GM19239 (cell line): ENCODE measurements around the gene KIAA0930.

Experiments
- DNase-seq: peaks from one replicate; pipeline ENCODE4 v3.0.0; 2011; ENCODE audit warnings: low spot score; ENCODE audit not compliant: insufficient read length
- FAIRE-seq: peaks from 2 replicates; lab custom pipeline; 2011; peaks lifted over from hg19 to GRCh38; lab: Jason Lieb, UNC

The KIAA0930 gene

GRCh38 chr22:45223304-45224117 lies 17.2 kb downstream of the KIAA0930 start:
- DNase-seq (no peak), FAIRE-seq (no peak)

DNA sequence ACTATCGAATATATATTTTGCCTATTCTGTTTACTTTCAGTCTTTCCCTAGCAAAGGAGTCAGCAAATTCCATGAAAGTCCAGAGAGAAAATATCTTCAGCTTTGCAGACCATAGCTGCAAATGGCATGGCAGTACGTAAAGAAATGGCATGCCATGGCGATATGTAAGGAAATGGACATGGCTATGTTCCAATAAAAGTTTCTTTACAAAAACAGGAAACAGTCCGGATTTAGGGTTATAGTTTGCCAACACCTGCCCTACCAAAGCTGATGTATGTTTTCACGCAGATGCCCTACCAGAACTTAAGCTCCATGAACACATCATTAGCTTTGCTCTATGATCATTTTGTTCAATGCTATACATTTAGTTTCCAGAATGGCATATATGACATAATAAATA lies 19.5 kb downstream of the KIAA0930 start:
- DNase-seq (no peak), FAIRE-seq (peak; percentile 51)

GRCh38 chr22:45218976-45219375 lies 21.7 kb downstream of the KIAA0930 start:
- DNase-seq (peak; percentile 41), FAIRE-seq (peak; percentile 98)

GRCh38 chr22:45217806-45218205 lies 22.9 kb downstream of the KIAA0930 start:
- DNase-seq (no peak), FAIRE-seq (no peak)

DNA sequence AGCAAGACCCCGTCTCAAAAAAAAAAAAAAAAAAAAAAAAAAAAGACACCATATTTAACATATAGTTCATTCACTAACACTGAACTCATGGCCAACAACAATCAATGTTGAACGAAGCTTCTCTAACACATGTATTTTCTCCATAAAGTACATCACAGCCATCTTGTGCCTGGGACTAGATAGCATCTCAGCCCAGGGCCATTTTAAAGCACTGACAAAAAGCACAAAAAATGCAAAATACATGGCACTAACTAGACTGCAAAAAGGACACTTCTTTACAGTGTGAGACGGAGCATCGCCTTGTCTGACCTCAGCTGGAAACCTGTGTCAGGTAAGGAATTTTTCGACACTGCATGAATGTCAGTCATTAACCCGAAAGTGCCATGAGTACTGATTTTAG lies 23.3 kb downstream of the KIAA0930 start:
- no peak for FAIRE-seq

DNA sequence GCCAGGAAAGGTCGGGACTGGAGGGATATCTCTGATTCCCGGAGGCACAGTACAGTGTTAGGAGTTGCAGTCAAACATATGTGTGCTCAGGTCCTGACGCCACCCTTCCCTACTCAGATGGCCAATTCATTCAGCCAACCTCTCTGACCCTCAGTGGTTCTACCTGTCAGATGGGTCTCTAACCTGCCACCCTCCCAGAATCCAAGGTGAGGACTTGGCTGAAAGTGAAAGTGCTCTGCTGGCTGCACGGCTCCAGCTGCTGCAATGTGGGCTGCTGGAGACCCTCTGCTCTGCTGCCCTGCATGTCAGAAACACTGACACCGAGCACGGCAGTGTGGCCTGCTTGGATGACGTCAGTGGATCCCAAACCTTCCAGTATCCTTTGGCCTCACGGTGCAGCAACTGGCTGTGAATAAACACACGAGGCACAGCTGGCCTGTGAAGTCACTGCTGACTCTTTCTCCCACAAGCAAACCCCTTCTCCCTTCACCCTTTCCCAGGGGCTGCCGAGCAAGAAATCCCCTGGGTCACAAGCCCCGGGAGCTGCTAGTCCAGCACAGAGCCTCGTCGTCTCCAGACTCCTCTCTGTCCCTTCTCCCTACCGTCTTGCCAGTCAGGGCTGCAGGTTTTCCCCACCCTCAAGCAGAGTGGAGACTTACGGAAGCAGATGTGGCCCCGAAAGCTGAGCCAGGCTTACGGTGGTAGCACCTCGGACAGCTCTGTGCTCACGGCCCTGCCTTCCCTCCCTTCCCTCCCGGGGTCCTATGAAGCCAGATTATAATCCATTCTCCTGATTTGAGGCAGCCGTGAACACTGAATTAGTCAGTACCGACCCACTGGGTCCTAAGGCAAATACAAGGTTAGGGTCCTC lies 24.3 kb downstream of the KIAA0930 start:
- FAIRE-seq (no peak), DNase-seq (no peak)

More for the DNA sequence above, 23.3 kb downstream of the KIAA0930 start:
- DNase-seq = no peak

- FAIRE-seq = no peak
- DNase-seq = no peak
These were observed 27.5 kb downstream of the KIAA0930 start for GRCh38 chr22:45212992-45213751.

DNA sequence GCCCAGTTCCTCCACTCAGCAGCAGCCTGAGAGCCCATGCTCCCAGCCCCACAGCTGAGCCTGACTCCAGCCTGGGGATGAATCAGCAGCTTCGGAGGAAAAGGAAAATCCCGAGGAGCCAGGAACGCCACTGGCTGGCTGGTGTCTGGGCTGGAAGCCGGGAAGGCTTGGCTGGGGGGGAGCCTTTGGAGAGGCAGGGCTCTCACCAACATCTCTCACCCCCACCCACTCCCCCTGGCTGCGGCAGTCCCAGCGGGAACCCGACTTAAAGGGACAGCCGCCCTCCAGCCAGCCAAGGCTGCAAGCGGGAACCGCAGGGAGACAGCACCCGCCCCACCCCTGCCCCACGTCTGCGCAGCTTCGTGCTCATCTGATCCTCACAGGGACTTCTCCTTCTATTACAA lies 28.4 kb downstream of the KIAA0930 start:
- no peak for FAIRE-seq
- no peak for DNase-seq

GRCh38 chr22:45211848-45212247 lies 28.8 kb downstream of the KIAA0930 start:
- FAIRE-seq (no peak), DNase-seq (no peak)

GRCh38 chr22:45211435-45211834 lies 29.3 kb downstream of the KIAA0930 start:
- DNase-seq (no peak), FAIRE-seq (no peak)

DNA sequence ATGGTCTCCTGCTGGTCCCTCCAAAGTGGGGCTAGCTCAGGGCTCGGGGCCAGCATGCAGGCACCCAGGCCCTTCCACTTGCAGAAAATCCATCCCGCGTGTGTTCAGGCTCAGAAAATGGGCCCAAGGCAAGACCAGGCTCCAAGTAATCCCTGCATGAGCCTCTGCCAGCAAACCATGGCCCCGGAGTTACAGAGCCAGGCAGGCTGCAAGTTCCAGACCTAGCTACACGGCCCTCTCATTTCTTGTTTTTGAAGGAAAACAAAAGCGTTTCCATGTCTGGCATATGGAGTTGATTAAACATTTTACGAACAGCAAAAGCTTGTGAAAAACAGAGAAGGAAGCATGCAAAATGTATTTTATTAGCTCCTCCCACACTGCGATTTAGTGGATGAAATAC lies 29.7 kb downstream of the KIAA0930 start:
- FAIRE-seq (no peak), DNase-seq (no peak)

GRCh38 chr22:45210577-45210976 lies 30.1 kb downstream of the KIAA0930 start:
- DNase-seq (no peak), FAIRE-seq (no peak)

DNA sequence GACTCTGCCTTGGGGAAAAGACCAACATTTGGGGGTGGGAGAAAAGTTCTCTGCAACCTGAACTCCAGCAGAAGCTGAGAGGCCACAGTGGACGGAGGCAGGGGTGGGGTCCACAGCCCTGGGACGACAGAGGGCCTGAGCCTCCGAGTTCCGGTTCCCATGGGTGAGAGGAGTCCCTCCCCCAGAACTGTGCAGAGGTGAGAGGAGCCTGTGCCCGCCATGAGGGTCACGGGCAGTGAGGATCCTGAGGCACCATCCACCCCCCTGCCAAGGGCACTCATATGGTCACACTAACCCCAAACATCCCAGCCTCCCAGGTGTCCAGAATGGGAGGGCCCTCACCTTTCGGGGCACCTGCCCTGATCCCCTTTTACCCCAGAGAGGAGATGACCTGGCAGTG lies 30.5 kb downstream of the KIAA0930 start:
- DNase-seq (no peak), FAIRE-seq (no peak)

- DNase-seq = no peak
- no peak for FAIRE-seq
These were observed 31.5 kb downstream of the KIAA0930 start for GRCh38 chr22:45208993-45209838.

- no peak for DNase-seq
- FAIRE-seq = no peak
These were observed 32.0 kb downstream of the KIAA0930 start for GRCh38 chr22:45208696-45208992.

DNA sequence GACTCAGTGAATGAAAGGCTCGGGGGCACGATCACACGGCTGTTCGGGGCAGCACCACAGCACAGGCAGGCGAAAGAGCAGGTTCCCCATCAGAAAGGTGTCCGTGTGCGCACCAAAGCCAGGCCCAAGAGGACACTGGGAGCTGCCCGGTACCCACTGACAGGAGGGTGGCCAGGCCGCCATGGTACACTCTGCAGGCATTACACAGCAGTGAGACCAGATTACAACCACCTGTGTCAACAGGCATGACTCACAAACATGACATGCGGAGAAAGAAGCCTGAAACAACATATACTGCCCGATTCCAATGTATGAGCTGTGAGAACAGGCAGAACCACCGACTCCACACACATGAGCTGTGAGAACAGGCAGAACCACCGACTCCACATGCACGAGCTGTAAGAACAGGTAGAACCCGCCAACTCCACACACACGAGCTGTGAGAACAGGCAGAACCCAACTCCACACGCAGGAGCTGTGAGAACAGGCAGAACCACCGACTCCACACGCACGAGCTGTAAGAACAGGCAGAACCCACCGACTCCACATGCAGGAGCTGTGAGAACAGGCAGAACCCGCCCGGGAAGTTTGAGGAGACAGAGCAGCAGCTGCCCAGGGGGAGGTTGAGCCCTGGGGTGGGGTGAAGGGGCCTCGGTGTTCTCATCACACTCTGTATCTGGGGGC lies 32.6 kb downstream of the KIAA0930 start:
- no peak for FAIRE-seq
- no peak for DNase-seq

DNA sequence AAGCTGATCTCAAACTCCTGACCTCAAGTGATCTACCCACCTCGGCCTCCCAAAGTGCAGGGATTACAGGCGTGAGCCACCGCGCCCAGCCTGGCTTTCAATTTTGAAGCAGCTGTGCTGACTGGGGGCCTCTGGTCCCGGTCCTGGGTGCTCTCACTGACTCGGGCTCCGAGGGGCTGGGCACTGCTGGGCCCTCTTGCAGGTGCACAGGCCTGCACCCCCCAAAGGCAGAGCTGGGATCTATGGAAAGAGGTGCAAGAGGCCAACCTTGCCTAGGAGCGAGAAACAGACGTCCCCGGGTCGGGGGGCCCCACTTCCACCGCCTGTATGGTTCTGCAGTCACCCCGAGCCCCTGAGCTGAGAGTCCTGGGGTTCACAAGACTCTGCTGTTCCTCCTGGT lies 33.2 kb downstream of the KIAA0930 start:
- FAIRE-seq (no peak), DNase-seq (no peak)

- DNase-seq (no peak), FAIRE-seq (no peak)
These were observed 34.5 kb downstream of the KIAA0930 start for GRCh38 chr22:45206233-45206632.

DNA sequence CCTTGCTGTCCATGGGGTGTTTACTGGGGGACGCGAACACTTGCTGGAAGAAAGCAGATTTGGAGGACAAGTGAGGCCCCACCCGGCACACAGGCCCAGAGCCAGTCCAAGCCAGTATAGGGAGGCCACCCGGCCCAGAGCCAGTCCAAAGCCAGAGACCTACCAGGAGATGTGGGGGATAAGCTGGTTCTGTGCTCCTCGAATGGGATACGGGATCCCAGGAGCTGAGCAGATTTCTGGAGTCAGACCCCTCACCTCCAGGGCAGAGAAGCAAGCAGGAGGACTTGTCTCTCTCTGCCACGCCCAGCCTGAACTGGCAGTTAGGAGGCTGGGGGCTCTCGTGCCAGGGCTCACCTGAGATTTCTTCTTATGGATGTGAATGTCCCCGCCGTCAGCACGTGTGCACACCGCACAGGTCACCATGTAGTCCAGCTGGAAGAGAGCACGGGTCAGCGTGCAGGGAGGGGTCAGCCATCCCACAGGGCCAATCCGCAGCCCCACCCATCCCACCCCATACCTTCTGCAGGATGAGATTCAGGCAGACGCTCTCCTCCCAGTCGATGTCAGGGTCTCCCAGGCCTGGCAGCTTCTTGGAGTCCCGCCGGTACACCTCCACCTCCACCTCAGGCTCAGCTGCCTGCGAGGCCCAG lies 35.3 kb downstream of the KIAA0930 start:
- DNase-seq = no peak

More for the DNA sequence above, 35.3 kb downstream of the KIAA0930 start:
- FAIRE-seq = no peak
